Breast epithelium (tissue), 3 donors: ENCODE measurements around the gene ANKRD42.

Experiments used
- CTCF ChIP-seq, 3 donors: fragments of 450-650 bp; IDR thresholded peaks; one replicate each; pipeline ENCODE4 v1.5.1; 2016 to 2017; ENCODE audit warnings: antibody characterized with exemption in 3 of 3, mild to moderate bottlenecking in 3 of 3, moderate library complexity in 3 of 3
- POLR2A ChIP-seq: fragments of 450-650 bp; IDR thresholded peaks from one replicate; pipeline ENCODE4 v1.6.1; 2016; ENCODE audit warnings: antibody characterized with exemption, mild to moderate bottlenecking, moderate library complexity

- TF ChIP-seq CTCF (IDR thresholded peaks at IDR 0.05) = no peak
- TF ChIP-seq POLR2A = no peak
Measured at GRCh38 chr11:83195143-83195466, 1.6 kb downstream of the ANKRD42 start.
